ENCODE results near the gene LHX3.

The LHX3 gene

GRCh38 chr9:136225748-136226679, 21.1 kb upstream of the LHX3 start:
- DNase-seq: peak; percentile 79

- DNase-seq: no peak
These were observed 20.4 kb upstream of the LHX3 start for GRCh38 chr9:136225366-136225747.

- no peak for DNase-seq
These were observed 19.1 kb upstream of the LHX3 start for GRCh38 chr9:136223871-136224640.

GRCh38 chr9:136222906-136223285, 18.0 kb upstream of the LHX3 start:
- no peak for DNase-seq

- no peak for DNase-seq
These were observed 17.4 kb upstream of the LHX3 start for GRCh38 chr9:136222166-136222905.

GRCh38 chr9:136220017-136220729, 15.2 kb upstream of the LHX3 start:
- peak; percentile 58 for DNase-seq

- no peak for DNase-seq
These were observed 14.3 kb upstream of the LHX3 start for GRCh38 chr9:136219276-136219675.

GRCh38 chr9:136218673-136219072, 13.7 kb upstream of the LHX3 start:
- no peak for DNase-seq

- DNase-seq: no peak
These were observed 13.3 kb upstream of the LHX3 start for GRCh38 chr9:136218271-136218670.

- no peak for DNase-seq
These were observed 11.8 kb upstream of the LHX3 start for GRCh38 chr9:136216541-136217244.

- no peak for DNase-seq
These were observed 8.8 kb upstream of the LHX3 start for GRCh38 chr9:136213733-136214132.

GRCh38 chr9:136212345-136212950, 7.5 kb upstream of the LHX3 start:
- DNase-seq: no peak

- no peak for DNase-seq
These were observed 6.8 kb upstream of the LHX3 start for GRCh38 chr9:136211441-136212344.

GRCh38 chr9:136211006-136211405, 6.1 kb upstream of the LHX3 start:
- no peak for DNase-seq

GRCh38 chr9:136210276-136210675, 5.3 kb upstream of the LHX3 start:
- no peak for DNase-seq

- no peak for DNase-seq
These were observed 4.9 kb upstream of the LHX3 start for GRCh38 chr9:136209786-136210185.

GRCh38 chr9:136209232-136209631, 4.3 kb upstream of the LHX3 start:
- DNase-seq: no peak

GRCh38 chr9:136208675-136209074, 3.7 kb upstream of the LHX3 start:
- no peak for DNase-seq

- DNase-seq: no peak
These were observed 2.7 kb upstream of the LHX3 start for GRCh38 chr9:136207616-136208015.

GRCh38 chr9:136206602-136207275, 1.8 kb upstream of the LHX3 start:
- no peak for DNase-seq

Data from activated CD4-positive, alpha-beta T cell treated with anti-CD3 and anti-CD28 coated beads, Interleukin-2, Interleukin-6, amounts not matched to agents 100 ng/mL and 50 ng/mL, durations not matched to agents 16 hours and 8 hours (primary cell).